Activated naive CD8-positive, alpha-beta T cell treated with anti-CD3 and anti-CD28 coated beads, Interleukin-2, amount 50 U/mL, for 24 hours (primary cell): ENCODE data around the gene CDIPT.
"Not testable (repeated sequence)": the region's sequence is repeated elsewhere in the genome, so short reads cannot be mapped to it uniquely, and the experiment has no call there.

Experiments
- ATAC-seq: fragments of 150-1000 bp; cut with Tn5 transposase; one replicate; pipeline ENCODE4 v1.10.0; 2021
- DNase-seq: peaks from one replicate; pipeline ENCODE4 v3.0.0; 2021
- H3K27ac Mint-ChIP-seq: one replicate; pipeline ENCODE4 v1.8.0; 2021; ENCODE audit warnings: mild to moderate bottlenecking, mixed read lengths
- H3K27me3 Mint-ChIP-seq: one replicate; pipeline ENCODE4 v1.8.0; 2021; ENCODE audit warnings: mixed read lengths
- H3K36me3 Mint-ChIP-seq: one replicate; pipeline ENCODE4 v1.8.0; 2021; ENCODE audit warnings: low read depth, mixed read lengths
- H3K4me1 Mint-ChIP-seq: one replicate; pipeline ENCODE4 v1.8.0; 2021; ENCODE audit warnings: mixed read lengths
- H3K4me3 Mint-ChIP-seq: one replicate; pipeline ENCODE4 v1.8.0; 2021; ENCODE audit warnings: mild to moderate bottlenecking, moderate library complexity, mixed read lengths
- H3K9me3 Mint-ChIP-seq: one replicate; pipeline ENCODE4 v1.8.0; 2021; ENCODE audit warnings: mixed read lengths

Gene CDIPT

DNA sequence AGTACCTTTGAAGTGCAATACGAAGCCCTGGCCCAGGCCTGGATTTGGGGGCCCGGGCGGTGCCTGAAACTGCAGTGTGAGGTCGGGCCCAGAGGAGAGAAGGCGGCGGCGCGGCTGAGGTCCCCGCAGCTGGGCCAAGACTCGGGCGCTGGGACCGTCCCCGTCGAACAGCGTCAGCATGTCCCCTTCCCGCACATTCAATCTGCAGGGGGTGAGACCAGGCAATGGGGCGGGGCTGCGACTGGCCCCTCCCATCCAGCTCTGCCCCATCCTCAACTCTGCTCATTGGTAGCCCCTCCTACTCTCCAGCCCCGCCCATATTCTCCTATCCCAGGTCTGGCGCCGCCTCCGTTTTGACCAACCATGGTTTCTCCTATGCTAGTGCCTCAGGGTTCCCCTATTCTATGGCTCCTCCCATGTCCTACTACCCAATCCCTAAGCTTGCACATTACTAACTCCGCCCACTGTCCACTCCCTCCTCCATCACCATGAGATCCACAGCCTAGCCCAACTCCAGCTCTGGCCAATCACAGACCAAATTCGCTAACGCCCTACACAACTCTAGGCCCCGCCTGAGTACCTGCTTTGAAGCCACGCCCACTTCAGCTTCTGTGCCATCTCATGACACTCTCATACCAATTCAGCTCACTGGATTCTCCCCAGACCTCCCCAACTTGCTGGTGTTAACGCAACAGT lies 14.4 kb upstream of the CDIPT start:
- Mint-ChIP-seq H3K4me1 (peaks cover 17% of the 10 kb centered on the region), H3K9me3 (no peaks in the 10 kb centered on the region), H3K27ac (no peak overlapping the region), H3K36me3 (peaks cover 1% of the 10 kb centered on the region), H3K4me3 (peak overlapping the region; percentile 48), H3K27me3 (peaks cover 34% of the 10 kb centered on the region)
- ATAC-seq (peak; percentile 80), DNase-seq (peak; percentile 66)

- H3K27me3 Mint-ChIP-seq, result peaks cover 34% of the 10 kb centered on the region
- H3K4me1 Mint-ChIP-seq, result peaks cover 17% of the 10 kb centered on the region
- H3K4me3 Mint-ChIP-seq, result peak overlapping the region; percentile 48
- H3K9me3 Mint-ChIP-seq, result no peaks in the 10 kb centered on the region
- ATAC-seq (peak; percentile 37), DNase-seq (peak; percentile 54)
- H3K36me3 Mint-ChIP-seq, result peaks cover 1% of the 10 kb centered on the region
- no peak overlapping the region for H3K27ac Mint-ChIP-seq
Observed at GRCh38 chr16:29876594-29877249, 13.7 kb upstream of the CDIPT start.

- Mint-ChIP-seq H3K36me3 (peaks cover 1% of the 10 kb centered on the region), H3K4me3 (peak overlapping the region; percentile 48), H3K27ac (no peak overlapping the region), H3K27me3 (peaks cover 32% of the 10 kb centered on the region), H3K9me3 (no peaks in the 10 kb centered on the region), H3K4me1 (peaks cover 17% of the 10 kb centered on the region)
- DNase-seq (no peak), ATAC-seq (no peak)
Observed at GRCh38 chr16:29876217-29876593, 13.2 kb upstream of the CDIPT start.

- ATAC-seq, result no peak
- no peaks in the 10 kb centered on the region for H3K9me3 Mint-ChIP-seq
- H3K4me1 Mint-ChIP-seq, result peaks cover 17% of the 10 kb centered on the region
- peaks cover 29% of the 10 kb centered on the region for H3K27me3 Mint-ChIP-seq
- no peak for DNase-seq
- H3K4me3 Mint-ChIP-seq, result no peak overlapping the region
- H3K36me3 Mint-ChIP-seq, result no peaks in the 10 kb centered on the region
- no peak overlapping the region for H3K27ac Mint-ChIP-seq
Observed at GRCh38 chr16:29875206-29875605, 12.2 kb upstream of the CDIPT start.

DNA sequence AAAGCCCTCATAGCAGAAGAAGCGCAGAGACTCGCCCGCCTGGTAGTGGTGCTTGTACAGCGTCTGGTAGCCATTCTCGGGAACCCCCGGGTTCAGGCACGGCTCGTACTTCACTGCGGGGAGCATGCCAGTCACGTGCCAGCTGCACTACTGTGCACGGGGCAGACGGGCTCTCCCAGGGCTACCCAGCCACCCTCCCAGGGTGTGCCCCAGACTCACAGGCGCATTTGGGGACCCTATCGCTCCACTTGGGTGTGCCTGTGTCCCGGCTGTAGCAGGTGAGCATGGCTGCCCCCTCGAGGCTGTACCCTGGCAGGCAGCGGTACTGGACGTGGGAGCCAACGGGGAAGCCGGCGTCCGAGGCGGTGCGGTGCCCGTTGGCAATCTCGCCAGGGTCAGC lies 10.3 kb upstream of the CDIPT start:
- ATAC-seq (no peak), DNase-seq (no peak)
- H3K9me3 Mint-ChIP-seq, result no peaks in the 10 kb centered on the region

GRCh38 chr16:29871822-29872546 lies 9.0 kb upstream of the CDIPT start:
- H3K9me3 Mint-ChIP-seq, result no peaks in the 10 kb centered on the region
- no peak overlapping the region for H3K27ac Mint-ChIP-seq
- no peaks in the 10 kb centered on the region for H3K36me3 Mint-ChIP-seq
- H3K27me3 Mint-ChIP-seq, result peaks cover 12% of the 10 kb centered on the region
- ATAC-seq, result no peak
- no peak overlapping the region for H3K4me3 Mint-ChIP-seq
- no peak for DNase-seq
- H3K4me1 Mint-ChIP-seq, result peaks cover 11% of the 10 kb centered on the region

More for the DNA sequence above, 10.3 kb upstream of the CDIPT start:
- Mint-ChIP-seq H3K36me3 (no peaks in the 10 kb centered on the region), H3K4me1 (peaks cover 17% of the 10 kb centered on the region), H3K27ac (no peak overlapping the region), H3K27me3 (peaks cover 25% of the 10 kb centered on the region), H3K4me3 (no peak overlapping the region)

DNA sequence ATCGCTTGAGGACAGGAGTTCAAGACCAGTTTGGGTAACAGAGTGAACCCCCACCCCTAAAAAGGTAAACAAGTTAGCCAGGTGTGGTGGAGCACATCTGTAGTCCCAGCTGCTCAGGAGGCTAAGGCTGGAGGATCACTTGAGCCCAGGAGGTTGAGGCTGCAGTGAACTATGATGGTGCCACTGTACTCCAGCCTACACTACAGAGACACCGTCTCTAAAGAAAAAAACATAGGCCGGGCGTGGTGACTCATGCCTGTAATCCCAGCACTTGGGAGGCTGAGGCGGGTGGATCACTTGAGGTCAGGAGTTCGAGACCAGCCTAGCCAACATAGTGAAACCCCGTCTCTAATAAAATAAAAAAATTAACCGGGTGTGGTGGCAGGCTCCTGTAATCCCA lies 6.0 kb upstream of the CDIPT start:
- not testable (repeated sequence) for H3K9me3 Mint-ChIP-seq, ATAC-seq, DNase-seq, H3K4me3 Mint-ChIP-seq, H3K4me1 Mint-ChIP-seq, H3K27me3 Mint-ChIP-seq, H3K36me3 Mint-ChIP-seq, H3K27ac Mint-ChIP-seq

GRCh38 chr16:29868396-29869009 lies 5.5 kb upstream of the CDIPT start:
- Mint-ChIP-seq H3K27me3 (no peaks in the 10 kb centered on the region), H3K4me3 (no peak overlapping the region), H3K9me3 (no peaks in the 10 kb centered on the region), H3K4me1 (peaks cover 3% of the 10 kb centered on the region), H3K27ac (no peak overlapping the region), H3K36me3 (no peaks in the 10 kb centered on the region)
- DNase-seq (no peak), ATAC-seq (no peak)

DNA sequence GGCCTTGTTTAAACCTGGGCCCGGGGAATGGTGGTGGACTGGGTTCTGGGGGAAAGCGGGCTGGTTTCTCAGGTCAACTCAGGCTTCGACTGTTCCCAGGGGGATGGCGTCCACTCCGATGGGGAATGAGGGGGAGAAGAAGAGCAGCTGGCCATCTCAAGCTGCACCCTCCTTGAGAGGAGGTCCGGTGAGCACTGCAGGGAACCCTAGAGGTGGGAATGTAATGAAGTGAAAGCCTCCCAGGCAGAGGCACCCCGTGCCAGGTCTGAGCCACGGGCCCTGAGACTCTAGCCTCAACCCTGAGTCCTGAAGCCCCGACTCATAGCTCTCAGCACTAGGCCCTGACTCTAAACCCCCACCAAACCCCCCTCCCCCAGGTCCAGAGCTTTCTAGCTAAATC lies 1.2 kb upstream of the CDIPT start:
- peaks cover 20% of the 10 kb centered on the region for H3K4me1 Mint-ChIP-seq
- no peaks in the 10 kb centered on the region for H3K27me3 Mint-ChIP-seq
- ATAC-seq, result no peak
- H3K4me3 Mint-ChIP-seq, result peak overlapping the region; percentile 36
- no peaks in the 10 kb centered on the region for H3K9me3 Mint-ChIP-seq
- H3K27ac Mint-ChIP-seq, result no peak overlapping the region
- DNase-seq, result no peak
- peaks cover 5% of the 10 kb centered on the region for H3K36me3 Mint-ChIP-seq

GRCh38 chr16:29863669-29863984 lies 601 bp upstream of the CDIPT start:
- DNase-seq (no peak), ATAC-seq (no peak)
- peak overlapping the region; percentile 90 for H3K4me3 Mint-ChIP-seq
- peak overlapping the region; percentile 100 for H3K27ac Mint-ChIP-seq
- peaks cover 5% of the 10 kb centered on the region for H3K36me3 Mint-ChIP-seq
- no peaks in the 10 kb centered on the region for H3K9me3 Mint-ChIP-seq
- no peaks in the 10 kb centered on the region for H3K27me3 Mint-ChIP-seq
- H3K4me1 Mint-ChIP-seq, result peaks cover 20% of the 10 kb centered on the region

DNA sequence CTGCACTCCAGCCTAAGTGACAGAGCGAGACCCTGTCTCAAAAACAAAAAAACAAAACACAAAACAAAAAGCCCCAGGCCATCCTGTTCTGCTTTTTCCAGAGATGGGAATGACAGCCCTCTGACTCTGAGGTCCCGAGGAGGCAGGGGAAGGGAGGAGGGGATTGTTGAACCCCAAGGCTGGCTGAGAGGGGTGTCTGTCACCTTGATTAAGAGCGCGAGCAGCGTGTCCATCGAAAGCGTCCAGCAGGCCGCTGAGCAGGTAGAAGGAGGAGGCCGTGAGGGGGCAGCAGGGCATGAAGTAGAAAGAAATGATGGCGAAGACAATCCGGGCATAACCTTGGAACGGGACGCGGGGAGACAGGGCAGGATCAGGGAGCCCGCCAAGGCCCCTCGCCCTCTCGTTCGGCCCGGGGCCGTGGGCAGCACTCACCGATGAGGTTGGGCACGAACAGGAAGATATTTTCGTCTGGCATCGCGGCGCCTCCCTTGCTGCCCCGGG lies 593 bp downstream of the CDIPT start:
- peak overlapping the region; percentile 80 for H3K27ac Mint-ChIP-seq
- H3K4me3 Mint-ChIP-seq, result peak overlapping the region; percentile 90
- no peaks in the 10 kb centered on the region for H3K27me3 Mint-ChIP-seq
- no peaks in the 10 kb centered on the region for H3K9me3 Mint-ChIP-seq
- peaks cover 7% of the 10 kb centered on the region for H3K36me3 Mint-ChIP-seq
- no peak for ATAC-seq
- H3K4me1 Mint-ChIP-seq, result peaks cover 21% of the 10 kb centered on the region
- no peak for DNase-seq

DNA sequence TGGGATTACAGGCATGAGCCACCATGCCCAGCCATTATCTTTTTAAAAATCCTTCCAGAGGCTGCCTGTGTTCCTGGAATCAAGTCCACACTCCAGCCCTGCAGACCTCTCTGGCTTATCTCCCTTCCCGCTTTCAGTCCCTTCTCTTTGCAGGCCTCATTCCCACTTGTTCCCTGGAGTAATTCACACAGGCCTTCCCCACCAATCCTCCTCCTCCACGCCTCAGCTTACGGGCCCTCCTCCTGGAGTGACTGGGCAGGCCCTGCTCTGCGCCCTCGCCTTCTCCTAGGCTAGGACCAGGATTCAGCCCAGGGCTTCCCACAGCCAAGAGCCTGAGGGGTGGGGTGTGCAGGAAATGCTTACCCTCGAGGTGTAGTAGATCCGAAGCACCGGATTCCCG lies 2.8 kb downstream of the CDIPT start:
- DNase-seq (no peak), ATAC-seq (no peak)
- Mint-ChIP-seq H3K36me3 (peaks cover 7% of the 10 kb centered on the region), H3K27ac (no peak overlapping the region), H3K27me3 (no peaks in the 10 kb centered on the region), H3K4me3 (peak overlapping the region; percentile 90), H3K4me1 (peaks cover 21% of the 10 kb centered on the region), H3K9me3 (no peaks in the 10 kb centered on the region)

- Mint-ChIP-seq H3K9me3 (no peaks in the 10 kb centered on the region), H3K36me3 (peaks cover 7% of the 10 kb centered on the region), H3K4me3 (no peak overlapping the region), H3K27me3 (no peaks in the 10 kb centered on the region), H3K27ac (no peak overlapping the region), H3K4me1 (peaks cover 19% of the 10 kb centered on the region)
- ATAC-seq, result no peak
- no peak for DNase-seq
Observed at GRCh38 chr16:29858974-29859373, 4.1 kb downstream of the CDIPT start.

DNA sequence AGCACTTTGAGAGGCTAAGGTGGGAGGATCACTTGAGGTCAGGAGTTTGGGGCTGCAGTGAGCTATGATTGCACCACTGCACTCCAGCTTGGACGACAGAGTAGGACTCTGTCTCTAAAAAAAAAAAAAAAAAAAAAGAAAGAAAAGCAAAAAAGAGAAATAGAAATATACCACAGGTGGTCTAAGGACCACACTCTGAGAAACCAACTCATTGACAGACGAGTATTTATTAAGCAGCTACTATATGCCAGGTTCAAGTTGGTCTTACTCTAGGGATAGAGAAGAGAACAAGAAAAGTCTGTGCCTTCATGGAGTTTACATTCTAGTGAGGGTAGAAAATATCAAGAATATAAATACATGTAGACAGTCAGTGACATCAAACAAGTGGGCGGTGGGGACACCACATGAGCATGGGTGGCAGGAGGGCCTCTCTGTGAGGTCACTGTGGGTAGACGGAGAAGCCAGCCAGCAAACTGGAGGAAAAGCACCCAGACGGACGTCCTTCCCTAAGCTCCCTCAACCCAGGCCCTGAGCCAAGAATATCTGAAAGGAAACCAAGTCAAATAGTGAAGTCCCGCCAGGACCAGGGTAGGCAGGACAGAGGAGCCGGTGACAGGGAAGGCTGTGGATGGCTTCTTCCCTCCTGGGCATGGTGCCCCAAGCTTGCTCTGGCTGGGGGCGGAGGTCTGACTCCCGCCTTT lies 4.7 kb downstream of the CDIPT start:
- Mint-ChIP-seq H3K27me3 (no peaks in the 10 kb centered on the region), H3K9me3 (no peaks in the 10 kb centered on the region), H3K27ac (no peak overlapping the region), H3K36me3 (peaks cover 7% of the 10 kb centered on the region), H3K4me1 (peaks cover 19% of the 10 kb centered on the region), H3K4me3 (no peak overlapping the region)
- no peak for ATAC-seq
- DNase-seq, result no peak
